CD4-positive, alpha-beta T cell treated with Interleukin-17A for 1 hour (primary cell): ENCODE data around the gene RC3H1.
"Not testable (repeated sequence)": the region's sequence is repeated elsewhere in the genome, so short reads cannot be mapped to it uniquely, and the experiment has no call there.

Source experiments
- DNase-seq: peaks from one replicate; pipeline ENCODE4 v3.0.0-alpha.2; 2020

RC3H1 gene

DNA sequence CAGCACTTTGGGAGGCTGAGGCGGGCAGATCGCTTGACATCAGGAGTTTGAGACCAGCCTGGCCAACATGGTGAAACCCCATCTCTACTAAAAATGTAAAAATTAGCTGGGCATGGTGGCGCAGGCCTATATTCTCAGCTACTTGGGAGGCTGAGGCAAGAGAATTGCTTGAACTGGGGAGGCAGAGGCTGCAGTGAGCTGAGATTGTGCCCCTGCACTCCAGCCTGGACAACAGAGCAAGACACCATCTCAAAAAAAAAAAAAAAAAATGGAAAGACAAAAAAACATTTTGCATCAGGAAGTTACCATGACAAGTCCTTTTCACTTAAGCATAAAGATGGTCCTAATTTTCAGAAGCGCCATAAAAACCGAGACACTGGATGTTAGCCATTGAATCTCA, 91.6 kb downstream of the RC3H1 start:
- not testable (repeated sequence) for DNase-seq

GRCh38 chr1:173925306-173926242, 96.6 kb downstream of the RC3H1 start:
- no peak for DNase-seq

- DNase-seq: no peak
These were observed 101.3 kb downstream of the RC3H1 start for GRCh38 chr1:173920861-173921260.

DNA sequence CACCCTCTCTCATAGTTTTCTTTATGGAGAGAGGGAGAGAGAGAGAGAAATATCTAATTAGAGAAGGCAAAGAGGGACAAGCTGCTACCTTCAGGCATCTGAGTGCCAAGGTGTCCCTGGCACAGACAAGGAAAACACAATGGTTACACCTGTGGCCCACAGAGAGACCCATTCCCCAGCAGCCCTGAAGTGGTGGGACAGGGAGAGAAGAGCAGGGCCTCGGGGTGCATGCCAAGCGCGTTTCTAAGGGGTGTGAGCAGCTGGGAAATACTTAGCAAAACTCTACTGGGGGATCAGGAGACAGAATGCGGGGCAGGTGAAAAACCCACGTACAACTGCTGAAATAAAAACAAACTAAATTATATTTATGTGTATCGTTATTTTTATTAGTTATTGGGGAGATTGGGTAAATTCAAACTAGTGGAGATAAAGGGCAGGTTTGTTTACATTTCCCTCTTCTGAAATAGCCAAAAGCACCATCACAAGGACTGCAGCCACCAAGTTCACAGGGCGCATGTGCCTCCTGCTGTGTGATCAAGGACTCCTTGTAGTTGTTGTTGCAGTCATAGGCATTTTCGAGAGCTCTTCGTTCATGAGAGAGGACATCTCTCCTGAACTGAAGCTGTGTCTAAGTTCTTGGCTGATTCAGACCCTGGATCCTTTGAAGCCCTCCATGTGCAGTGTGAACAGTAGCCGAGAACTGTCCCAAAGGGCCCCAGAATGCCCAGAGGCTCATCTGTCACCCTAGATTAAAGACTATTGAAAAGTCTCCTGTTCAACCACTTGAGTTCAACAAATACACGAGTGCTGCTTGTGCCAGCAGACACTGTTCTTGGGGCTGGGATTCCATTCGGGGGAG, 104.3 kb downstream of the RC3H1 start:
- DNase-seq: no peak

- no peak for DNase-seq
These were observed 105.0 kb downstream of the RC3H1 start, which contains the start of gene SERPINC1 for GRCh38 chr1:173917149-173917548. TSS of gene SERPINC1 (minus strand) at chr1:173917327. CDS start at chr1:173917259, 68 bp downstream.

DNA sequence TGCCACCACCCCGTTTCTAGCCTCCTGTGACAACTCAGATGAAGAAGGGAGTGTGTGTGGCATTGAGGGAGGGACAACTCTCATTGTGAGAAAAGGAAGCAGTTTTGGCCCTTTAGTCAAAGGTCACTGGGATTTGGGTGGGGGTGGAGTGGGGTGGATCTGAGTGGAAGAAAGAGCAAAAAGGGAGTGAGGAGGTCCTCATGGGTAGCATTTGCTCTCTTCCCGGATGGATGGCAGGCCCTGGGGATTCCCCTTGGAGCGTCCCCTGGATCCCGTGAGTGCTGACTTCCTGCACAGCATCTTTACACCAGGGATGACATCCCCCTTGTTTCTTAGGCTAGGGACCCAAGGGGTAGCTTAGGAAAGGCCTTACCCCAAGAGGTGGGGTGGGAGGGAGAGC, 105.5 kb downstream of the RC3H1 start:
- DNase-seq: no peak

DNA sequence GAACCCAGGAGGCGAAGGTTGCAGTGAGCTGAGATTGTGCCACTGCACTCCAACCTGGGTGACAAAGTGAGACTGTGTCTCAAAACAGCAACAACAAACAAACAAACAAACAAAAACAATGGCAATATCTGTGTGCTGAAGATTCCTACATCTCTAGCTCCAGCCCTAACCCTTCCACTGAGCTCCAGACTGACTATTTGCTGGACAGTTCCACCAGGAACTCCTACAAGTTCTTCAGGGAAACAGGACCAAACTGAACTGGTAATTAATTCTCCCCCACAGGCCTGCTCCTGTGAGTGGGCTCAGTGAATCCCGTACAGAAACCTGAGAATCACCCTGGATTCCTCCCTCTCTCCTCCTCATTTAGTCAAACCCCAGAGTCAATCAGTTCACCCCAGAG, 106.6 kb downstream of the RC3H1 start:
- no peak for DNase-seq

- DNase-seq: peak; percentile 38
These were observed 107.7 kb downstream of the RC3H1 start for GRCh38 chr1:173914366-173914871.

DNA sequence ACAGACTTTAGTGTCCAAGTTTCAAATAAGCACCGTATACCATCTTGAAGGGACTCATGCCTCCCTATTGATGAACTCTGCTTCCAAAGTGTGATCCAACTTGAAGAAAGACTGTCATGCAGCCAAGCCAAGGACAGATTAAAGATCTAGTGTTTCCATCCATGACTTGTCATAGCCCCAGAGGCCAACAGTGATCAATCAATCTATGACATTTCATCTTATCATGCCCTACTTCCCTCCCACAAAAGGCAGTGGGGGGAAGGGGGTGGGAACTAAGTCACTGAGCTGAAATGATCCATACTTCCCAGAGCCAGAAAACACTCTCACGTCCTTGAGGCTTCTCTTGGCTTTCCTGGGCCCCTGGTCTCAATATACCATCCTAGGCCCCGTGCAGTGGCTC, 109.0 kb downstream of the RC3H1 start:
- DNase-seq: no peak

DNA sequence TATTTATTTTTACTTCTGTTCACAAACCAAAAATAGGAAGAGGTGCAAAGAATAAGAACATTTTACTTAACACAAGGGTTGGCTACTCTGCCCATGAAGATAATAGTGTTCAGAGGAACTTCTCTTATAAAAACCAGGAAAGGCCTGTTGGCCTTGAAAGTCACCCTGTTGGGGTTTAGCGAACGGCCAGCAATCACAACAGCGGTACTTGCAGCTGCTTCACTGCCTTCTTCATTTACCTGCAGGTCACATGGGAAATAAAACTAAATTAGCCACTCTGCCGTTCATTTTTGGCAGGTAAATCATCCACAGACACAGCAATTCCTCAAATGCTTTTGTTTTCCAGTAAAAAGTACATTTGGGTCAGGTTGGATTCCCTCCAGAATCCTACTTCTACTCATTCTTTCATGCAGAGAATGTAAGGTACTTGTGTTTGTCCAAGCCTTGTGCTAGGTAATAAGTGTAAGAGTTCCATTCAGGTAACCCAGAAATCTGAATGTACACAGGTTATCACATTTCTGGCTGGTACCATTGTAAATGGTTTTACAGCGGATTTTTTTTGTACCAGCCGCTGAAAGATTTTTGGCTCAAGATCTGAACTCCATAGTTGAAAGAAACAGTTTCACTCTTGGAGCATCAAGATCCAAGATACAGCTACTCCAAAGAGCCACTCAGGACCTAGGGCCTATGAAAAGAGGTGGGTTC, 118.2 kb downstream of the RC3H1 start:
- DNase-seq: no peak

DNA sequence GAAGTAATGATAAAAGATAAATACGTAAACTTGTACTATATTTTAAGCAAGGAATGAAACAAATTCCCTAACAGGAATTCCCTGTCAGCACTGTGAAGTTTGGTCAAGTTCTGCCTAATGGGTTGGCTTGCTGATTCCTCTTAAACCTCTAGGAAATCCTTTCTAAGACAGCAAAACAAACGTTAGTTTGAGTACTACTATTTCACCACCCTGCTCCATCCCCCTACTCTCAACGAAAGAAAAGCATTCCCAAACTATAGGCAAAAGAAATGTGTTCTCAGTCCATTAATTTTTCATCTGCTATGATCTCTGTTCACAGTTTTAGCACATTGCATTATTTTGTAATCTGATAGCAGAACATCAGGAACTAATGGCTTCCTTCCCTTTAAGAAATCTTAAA, 121.2 kb downstream of the RC3H1 start:
- DNase-seq: no peak

DNA sequence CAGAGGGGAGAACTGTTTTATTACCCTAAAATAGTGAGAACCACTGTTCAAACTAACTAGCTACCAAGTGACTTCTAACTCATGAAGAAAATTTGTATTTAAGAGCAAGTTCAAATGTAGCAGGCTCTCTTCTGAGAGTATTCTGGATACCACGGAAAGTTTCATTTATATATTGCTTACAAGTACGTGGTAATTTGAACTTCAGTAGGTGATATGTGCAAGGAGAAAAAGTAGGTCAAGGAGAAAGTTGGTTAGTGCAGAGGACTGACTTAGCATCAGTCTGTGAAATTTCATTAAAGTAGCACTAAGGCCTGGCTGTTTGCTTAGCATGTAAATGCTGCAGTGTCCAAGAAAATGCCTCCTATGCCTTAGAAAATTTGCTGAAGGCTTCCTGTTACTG, 121.7 kb downstream of the RC3H1 start:
- no peak for DNase-seq

DNA sequence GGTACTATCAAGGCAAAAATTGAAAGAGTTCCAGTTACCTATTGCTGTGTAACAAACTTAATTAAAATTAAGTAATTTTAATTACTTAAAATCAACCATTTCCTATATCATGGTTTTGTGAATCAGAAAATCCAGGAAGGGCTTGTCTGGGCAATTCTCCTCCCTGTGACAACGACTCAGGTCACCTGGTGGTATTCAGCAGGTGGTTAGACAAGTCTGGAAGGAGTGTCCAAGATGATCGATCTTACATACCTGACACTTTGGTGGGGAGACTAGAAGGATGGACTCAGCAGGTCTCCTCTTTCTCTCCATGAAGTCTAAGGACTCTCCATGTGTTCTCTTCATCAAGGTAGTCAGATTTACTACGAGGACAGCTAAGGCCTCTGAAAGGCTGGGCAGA, 128.0 kb downstream of the RC3H1 start:
- no peak for DNase-seq

DNA sequence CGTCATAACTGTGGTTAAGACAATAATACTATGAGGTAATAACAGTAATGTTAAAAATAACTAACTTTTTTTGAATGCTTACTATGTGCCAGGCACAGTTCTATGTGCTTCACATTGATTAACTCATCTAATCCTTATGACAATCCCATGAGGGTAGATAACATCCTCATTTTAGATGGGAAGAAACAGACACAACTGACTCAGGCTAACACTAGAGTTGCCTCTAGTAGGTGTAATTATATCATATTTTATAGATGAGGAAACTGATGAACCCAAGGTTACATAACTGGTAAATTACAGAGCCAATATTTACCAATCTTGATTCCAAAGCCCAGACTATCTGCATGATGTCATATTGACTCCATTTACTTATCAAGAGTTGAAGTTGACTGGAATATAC, 128.5 kb downstream of the RC3H1 start:
- DNase-seq: no peak

GRCh38 chr1:173889885-173890284, 132.3 kb downstream of the RC3H1 start:
- DNase-seq: no peak

GRCh38 chr1:173888749-173889148, 133.4 kb downstream of the RC3H1 start:
- DNase-seq: no peak

- no peak for DNase-seq
These were observed 134.5 kb downstream of the RC3H1 start for GRCh38 chr1:173887627-173888026.

DNA sequence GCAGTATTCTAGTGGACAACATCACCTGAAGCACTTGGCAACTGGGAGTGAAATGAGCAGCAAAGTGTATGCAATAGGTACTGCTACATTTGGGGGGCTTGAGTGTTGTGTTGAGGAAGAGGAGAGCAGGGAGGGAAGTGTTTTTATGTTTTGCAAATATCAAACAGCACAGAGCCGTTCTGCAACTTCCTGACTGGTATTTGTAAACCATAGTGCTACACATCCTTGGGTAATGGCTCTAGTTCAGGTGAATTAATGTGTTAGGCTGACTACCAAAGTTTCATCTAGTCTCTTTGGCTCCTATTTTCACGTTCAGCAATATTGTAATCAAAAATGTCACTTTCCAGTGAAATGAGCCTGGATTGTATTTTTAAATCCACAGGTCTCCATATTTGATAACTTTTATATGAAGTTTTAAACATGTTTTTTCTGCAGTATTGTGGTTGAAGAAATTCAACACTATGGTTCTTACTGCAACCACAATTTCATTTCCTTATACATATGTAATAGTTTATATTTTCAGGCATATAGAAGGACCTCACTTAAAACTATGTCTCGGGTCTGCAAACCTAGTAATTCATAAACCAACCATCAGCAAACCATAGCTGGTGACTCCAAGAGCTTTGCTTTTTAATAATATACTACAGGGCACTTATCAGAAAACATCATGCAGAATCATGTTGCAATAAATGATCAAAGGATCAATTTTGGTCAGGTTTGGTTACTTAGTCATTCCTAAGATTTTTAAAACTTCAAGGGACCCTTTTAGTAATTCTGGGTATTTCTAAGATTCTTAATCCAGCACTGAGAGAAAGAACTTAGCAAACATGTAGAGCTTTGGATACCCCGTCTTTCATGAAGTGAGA, 135.2 kb downstream of the RC3H1 start:
- no peak for DNase-seq

- DNase-seq: no peak
These were observed 137.5 kb downstream of the RC3H1 start for GRCh38 chr1:173884701-173885100.
